ENCODE results near the gene DNM2.

DNM2 gene

DNA sequence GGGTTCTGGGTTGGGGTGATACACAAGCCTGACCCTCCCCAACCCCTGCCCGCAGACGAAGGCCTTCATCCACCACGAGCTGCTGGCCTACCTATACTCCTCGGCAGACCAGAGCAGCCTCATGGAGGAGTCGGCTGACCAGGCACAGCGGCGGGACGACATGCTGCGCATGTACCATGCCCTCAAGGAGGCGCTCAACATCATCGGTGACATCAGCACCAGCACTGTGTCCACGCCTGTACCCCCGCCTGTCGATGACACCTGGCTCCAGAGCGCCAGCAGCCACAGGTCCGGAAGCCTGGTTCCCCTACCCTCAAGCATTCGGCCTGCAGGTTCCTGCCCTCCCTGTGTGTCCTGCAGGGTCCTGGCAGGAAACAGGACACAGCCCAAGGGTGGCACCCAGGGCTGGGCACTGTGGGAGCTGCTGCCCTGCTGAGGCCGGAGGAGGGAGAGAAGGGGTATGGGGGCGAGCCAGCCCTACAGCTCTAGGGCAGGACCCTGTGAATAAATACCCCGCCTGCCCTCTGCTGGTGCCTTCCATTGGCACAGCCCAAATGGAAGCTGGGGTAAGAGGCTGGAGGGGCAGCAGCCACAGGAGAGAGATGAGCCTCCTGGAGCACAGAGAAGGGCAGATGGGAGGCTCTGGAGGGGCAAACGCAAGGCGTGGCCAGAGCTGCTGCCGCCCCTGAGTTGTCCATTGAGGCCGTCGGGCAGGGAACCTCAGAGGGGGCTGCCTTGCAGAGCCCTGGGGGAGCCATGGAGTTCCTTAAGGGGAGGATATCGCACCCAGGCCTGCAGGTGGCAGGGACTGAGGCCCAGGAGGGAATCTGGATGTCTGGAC, 111.3 kb downstream of the DNM2 start:
- Histone ChIP-seq H3K4ac (ENCODE audit: low read depth, low read length) (no peak overlapping the region), H3K79me2 (ENCODE audit: control insufficient read depth, insufficient read depth, low read length, poor library complexity) (no peaks in the 10 kb centered on the region), H3K36me3 (ENCODE audit: control insufficient read depth in 1 of 2, insufficient read depth in 2 of 2, low read length in 2 of 2) (peaks cover 77 to 78% of the 10 kb centered on the region in 2 experiments), H2BK5ac (ENCODE audit: low read depth, low read length, poor library complexity) (no peak overlapping the region), H3K4me3 (ENCODE audit: low read depth, low read length) (no peak overlapping the region), H2BK120ac (ENCODE audit: insufficient read depth, low read length, poor library complexity) (no peak overlapping the region), H3K79me1 (ENCODE audit: low read length) (no peaks in the 10 kb centered on the region), H2AK5ac (ENCODE audit: low read length) (no peak overlapping the region), H3K27ac (ENCODE audit: low read depth, low read length) (no peak overlapping the region), H3K4me1 (ENCODE audit: control insufficient read depth in 1 of 2, insufficient read depth in 2 of 2, low read length in 2 of 2) (no peaks in the 10 kb centered on the region), H2BK12ac (ENCODE audit: low read length) (no peak overlapping the region), H3K9me3 (ENCODE audit: insufficient read depth, low read depth, low read length) (peaks cover 3% of the 10 kb centered on the region), H3K4me2 (ENCODE audit: low read length) (no peak overlapping the region), H3K18ac (ENCODE audit: low read length) (no peak overlapping the region), H3K14ac (ENCODE audit: low read length) (no peak overlapping the region), H3K27me3 (ENCODE audit: insufficient read depth, low read length) (no peaks in the 10 kb centered on the region), H3K23ac (ENCODE audit: low read length) (no peak overlapping the region), H4K8ac (ENCODE audit: low read depth, low read length) (no peak overlapping the region), H4K91ac (ENCODE audit: low read depth, low read length) (no peak overlapping the region), H4K12ac (ENCODE audit: low read depth, low read length) (no peak overlapping the region), H2AFZ (ENCODE audit: insufficient read depth, low read length, poor library complexity) (no peak overlapping the region), H3K9ac (ENCODE audit: low read length) (no peak overlapping the region)
- no CpG with 5 or more reads among the region's 26 CpGs for WGBS (ENCODE audit: extremely low coverage, insufficient coverage, insufficient read length)
- DNase-seq, result no peak

GRCh38 chr19:10829967-10830366, 112.1 kb downstream of the DNM2 start:
- no CpG with 5 or more reads among the region's 16 CpGs for WGBS (ENCODE audit: extremely low coverage, insufficient coverage, insufficient read length)
- H3K4me3 ChIP-seq (ENCODE audit: low read depth, low read length), result no peak overlapping the region
- H3K27me3 ChIP-seq (ENCODE audit: insufficient read depth, low read length), result no peaks in the 10 kb centered on the region
- no peak overlapping the region for H3K4ac ChIP-seq (ENCODE audit: low read depth, low read length)
- H3K79me1 ChIP-seq (ENCODE audit: low read length), result no peaks in the 10 kb centered on the region
- no peak overlapping the region for H2BK120ac ChIP-seq (ENCODE audit: insufficient read depth, low read length, poor library complexity)
- H2BK5ac ChIP-seq (ENCODE audit: low read depth, low read length, poor library complexity), result no peak overlapping the region
- no peak overlapping the region for H3K18ac ChIP-seq (ENCODE audit: low read length)
- no peak overlapping the region for H3K27ac ChIP-seq (ENCODE audit: low read depth, low read length)
- no peak overlapping the region for H3K14ac ChIP-seq (ENCODE audit: low read length)
- no peak overlapping the region for H4K91ac ChIP-seq (ENCODE audit: low read depth, low read length)
- no peaks in the 10 kb centered on the region for H3K79me2 ChIP-seq (ENCODE audit: control insufficient read depth, insufficient read depth, low read length, poor library complexity)
- H3K23ac ChIP-seq (ENCODE audit: low read length), result no peak overlapping the region
- no peaks in the 10 kb centered on the region for H3K4me1 ChIP-seq (ENCODE audit: control insufficient read depth in 1 of 2, insufficient read depth in 2 of 2, low read length in 2 of 2)
- peaks cover 3% of the 10 kb centered on the region for H3K9me3 ChIP-seq (ENCODE audit: insufficient read depth, low read depth, low read length)
- peaks cover 70 to 76% of the 10 kb centered on the region in 2 experiments for H3K36me3 ChIP-seq (ENCODE audit: control insufficient read depth in 1 of 2, insufficient read depth in 2 of 2, low read length in 2 of 2)
- H3K4me2 ChIP-seq (ENCODE audit: low read length), result no peak overlapping the region
- H2AK5ac ChIP-seq (ENCODE audit: low read length), result no peak overlapping the region
- H4K12ac ChIP-seq (ENCODE audit: low read depth, low read length), result no peak overlapping the region
- no peak for DNase-seq
- no peak overlapping the region for H2BK12ac ChIP-seq (ENCODE audit: low read length)
- no peak overlapping the region for H3K9ac ChIP-seq (ENCODE audit: low read length)
- no peak overlapping the region for H4K8ac ChIP-seq (ENCODE audit: low read depth, low read length)
- no peak overlapping the region for H2AFZ ChIP-seq (ENCODE audit: insufficient read depth, low read length, poor library complexity)

GRCh38 chr19:10830370-10830769, 112.5 kb downstream of the DNM2 start:
- Histone ChIP-seq H4K12ac (ENCODE audit: low read depth, low read length) (no peak overlapping the region), H3K23ac (ENCODE audit: low read length) (no peak overlapping the region), H2AK5ac (ENCODE audit: low read length) (no peak overlapping the region), H3K27me3 (ENCODE audit: insufficient read depth, low read length) (no peaks in the 10 kb centered on the region), H3K79me1 (ENCODE audit: low read length) (no peaks in the 10 kb centered on the region), H3K4ac (ENCODE audit: low read depth, low read length) (no peak overlapping the region), H3K4me3 (ENCODE audit: low read depth, low read length) (no peak overlapping the region), H3K9me3 (ENCODE audit: insufficient read depth, low read depth, low read length) (peaks cover 5% of the 10 kb centered on the region), H3K79me2 (ENCODE audit: control insufficient read depth, insufficient read depth, low read length, poor library complexity) (no peaks in the 10 kb centered on the region), H2BK5ac (ENCODE audit: low read depth, low read length, poor library complexity) (no peak overlapping the region), H3K27ac (ENCODE audit: low read depth, low read length) (no peak overlapping the region), H4K91ac (ENCODE audit: low read depth, low read length) (no peak overlapping the region), H2BK12ac (ENCODE audit: low read length) (no peak overlapping the region), H3K14ac (ENCODE audit: low read length) (no peak overlapping the region), H3K18ac (ENCODE audit: low read length) (no peak overlapping the region), H3K36me3 (ENCODE audit: control insufficient read depth in 1 of 2, insufficient read depth in 2 of 2, low read length in 2 of 2) (peaks cover 71 to 75% of the 10 kb centered on the region in 2 experiments), H2BK120ac (ENCODE audit: insufficient read depth, low read length, poor library complexity) (no peak overlapping the region), H2AFZ (ENCODE audit: insufficient read depth, low read length, poor library complexity) (no peak overlapping the region), H3K4me2 (ENCODE audit: low read length) (no peak overlapping the region), H3K9ac (ENCODE audit: low read length) (no peak overlapping the region), H4K8ac (ENCODE audit: low read depth, low read length) (no peak overlapping the region), H3K4me1 (ENCODE audit: control insufficient read depth in 1 of 2, insufficient read depth in 2 of 2, low read length in 2 of 2) (peaks cover 3 to 4% of the 10 kb centered on the region in 2 experiments)
- DNase-seq, result no peak
- WGBS (ENCODE audit: extremely low coverage, insufficient coverage, insufficient read length), result no CpG with 5 or more reads among the region's 7 CpGs

GRCh38 chr19:10830931-10831779, 113.3 kb downstream of the DNM2 start:
- Histone ChIP-seq H3K79me1 (ENCODE audit: low read length) (peaks cover 5% of the 10 kb centered on the region), H4K8ac (ENCODE audit: low read depth, low read length) (no peak overlapping the region), H3K36me3 (ENCODE audit: control insufficient read depth in 1 of 2, insufficient read depth in 2 of 2, low read length in 2 of 2) (peaks cover 64 to 68% of the 10 kb centered on the region in 2 experiments), H3K23ac (ENCODE audit: low read length) (no peak overlapping the region), H3K4ac (ENCODE audit: low read depth, low read length) (no peak overlapping the region), H3K18ac (ENCODE audit: low read length) (no peak overlapping the region), H3K9me3 (ENCODE audit: insufficient read depth, low read depth, low read length) (peaks cover 6% of the 10 kb centered on the region), H2BK120ac (ENCODE audit: insufficient read depth, low read length, poor library complexity) (no peak overlapping the region), H3K4me1 (ENCODE audit: control insufficient read depth in 1 of 2, insufficient read depth in 2 of 2, low read length in 2 of 2) (peaks cover 3 to 4% of the 10 kb centered on the region in 2 experiments), H3K4me3 (ENCODE audit: low read depth, low read length) (no peak overlapping the region), H3K79me2 (ENCODE audit: control insufficient read depth, insufficient read depth, low read length, poor library complexity) (peaks cover 3% of the 10 kb centered on the region), H3K27ac (ENCODE audit: low read depth, low read length) (no peak overlapping the region), H4K12ac (ENCODE audit: low read depth, low read length) (no peak overlapping the region), H3K9ac (ENCODE audit: low read length) (no peak overlapping the region), H2AFZ (ENCODE audit: insufficient read depth, low read length, poor library complexity) (no peak overlapping the region), H2BK5ac (ENCODE audit: low read depth, low read length, poor library complexity) (no peak overlapping the region), H3K14ac (ENCODE audit: low read length) (no peak overlapping the region), H2AK5ac (ENCODE audit: low read length) (no peak overlapping the region), H4K91ac (ENCODE audit: low read depth, low read length) (no peak overlapping the region), H3K4me2 (ENCODE audit: low read length) (no peak overlapping the region), H2BK12ac (ENCODE audit: low read length) (no peak overlapping the region), H3K27me3 (ENCODE audit: insufficient read depth, low read length) (no peaks in the 10 kb centered on the region)
- no peak for DNase-seq
- no CpG with 5 or more reads among the region's 33 CpGs for WGBS (ENCODE audit: extremely low coverage, insufficient coverage, insufficient read length)
